Naive thymus-derived CD4-positive, alpha-beta T cell (primary cell): ENCODE measurements around the gene YKT6. TPM values are rescaled to one million over a fixed set of nuclear protein-coding genes. Genes with fewer than 3 reads are reported as not detected.
A peak's percentile ranks its signal among the peaks of the same experiment; 100 is the strongest.

Experiments
- ATAC-seq: fragments of 150-1000 bp; cut with Tn5 transposase; 2 replicates; pipeline ENCODE4 v1.10.0; 2021; ENCODE audit warnings: mild to moderate bottlenecking, moderate library complexity
- CTCF ChIA-PET: fragments of 350-600 bp; sonication (Branson Sonifier 250); formaldehyde crosslinking; loops from one replicate; lab custom pipeline; 2021; ENCODE audit warnings: antibody characterized with exemption; lab: Charles Lee
- POLR2A ChIA-PET: fragments of 350-600 bp; sonication (Branson Sonifier 250); formaldehyde crosslinking; loops from one replicate; lab custom pipeline; 2021; ENCODE audit warnings: antibody characterized with exemption, inconsistent platforms; lab: Charles Lee
- DNase-seq, 9 donors: peaks; one replicate each; pipeline versions ENCODE4 v3.0.0 to v3.0.0-alpha.2; 2020 to 2022; ENCODE audit warnings: mixed read lengths in 1 of 9
- H3K27ac ChIP-seq: one replicate; pipeline ENCODE4 v1.7.0; 2013; ENCODE audit warnings: mild to moderate bottlenecking, low read depth, low read length, moderate library complexity
- H3K27me3 ChIP-seq, 2 donors: one replicate each; pipeline ENCODE4 v1.7.0; 2013; ENCODE audit warnings: low read length in 2 of 2, mild to moderate bottlenecking in 2 of 2, moderate library complexity in 2 of 2; ENCODE audit not compliant: control insufficient read depth in 2 of 2, insufficient read depth in 2 of 2
- H3K36me3 ChIP-seq, 3 experiments: 1 replicate in 2 of 3; 2 replicates in 1 of 3; pipeline ENCODE4 v1.7.0; 2013; ENCODE audit warnings: low read length in 3 of 3, mild to moderate bottlenecking in 3 of 3, moderate library complexity in 1 of 3; ENCODE audit not compliant: insufficient read depth in 3 of 3, control insufficient read depth in 2 of 3
- H3K4me1 ChIP-seq, 2 donors: one replicate each; pipeline ENCODE4 v1.7.0; 2013; ENCODE audit warnings: low read length in 2 of 2, mild to moderate bottlenecking in 2 of 2, moderate library complexity in 1 of 2; ENCODE audit not compliant: control insufficient read depth in 2 of 2, insufficient read depth in 2 of 2
- H3K4me3 ChIP-seq: 2 replicates; pipeline ENCODE4 v1.7.0; 2013; ENCODE audit warnings: mild to moderate bottlenecking, low read length
- H3K9me3 ChIP-seq, 3 experiments: 1 replicate in 2 of 3; 2 replicates in 1 of 3; pipeline ENCODE4 v1.7.0; 2013; ENCODE audit warnings: low read length in 3 of 3; ENCODE audit not compliant: control insufficient read depth in 2 of 3
- H3K27ac Mint-ChIP-seq, 9 donors: one replicate each; pipeline ENCODE4 v1.8.0; 2020 to 2022; ENCODE audit warnings: mixed read lengths in 9 of 9, mild to moderate bottlenecking in 8 of 9, moderate library complexity in 5 of 9, inconsistent platforms in 2 of 9
- H3K27me3 Mint-ChIP-seq, 5 donors: one replicate each; pipeline ENCODE4 v1.8.0; 2021 to 2022; ENCODE audit warnings: mixed read lengths in 5 of 5, mild to moderate bottlenecking in 1 of 5
- H3K36me3 Mint-ChIP-seq, 5 donors: one replicate each; pipeline ENCODE4 v1.8.0; 2020 to 2022; ENCODE audit warnings: mixed read lengths in 5 of 5, mild to moderate bottlenecking in 3 of 5, inconsistent platforms in 1 of 5
- H3K4me1 Mint-ChIP-seq, 7 donors: one replicate each; pipeline ENCODE4 v1.8.0; 2020 to 2022; ENCODE audit warnings: mixed read lengths in 7 of 7, mild to moderate bottlenecking in 3 of 7, inconsistent platforms in 1 of 7
- H3K4me3 Mint-ChIP-seq, 10 donors: one replicate each; pipeline ENCODE4 v1.8.0; 2020 to 2022; ENCODE audit warnings: mild to moderate bottlenecking in 10 of 10, mixed read lengths in 10 of 10, moderate library complexity in 6 of 10, inconsistent platforms in 2 of 10
- H3K9me3 Mint-ChIP-seq, 11 donors: one replicate each; pipeline ENCODE4 v1.8.0; 2020 to 2022; ENCODE audit warnings: mixed read lengths in 11 of 11, mild to moderate bottlenecking in 4 of 11, inconsistent platforms in 1 of 11, moderate library complexity in 1 of 11
- intact Hi-C, 2 donors: fragments of 100-400 bp; cut with micrococcal nuclease; formaldehyde crosslinking; loops; one replicate each; pipeline ENCODE4 v1.15.1; 2023
- polyA plus RNA-seq, 2 donors: library from polyadenylated mRNA; unstranded; fragments of 300-500 nt; fragmentation: Illumina TruSeq; gene quantifications; one replicate each; pipeline ENCODE4 v1.2.3, GENCODE V29; 2021
- total RNA-seq, 6 experiments: library from RNA in 5 of 6; stranded (reverse) in 5 of 6; gene quantifications; 1 replicate in 5 of 6; 2 replicates in 1 of 6; pipeline ENCODE4 v1.2.3 and lab custom pipeline; 2021 to 2026

The YKT6 gene
- total and polyA plus RNA-seq, 7 experiments from 2014 or later: 32.6 to 80.9 (median 59.9) TPM

- peaks cover 0 to 3% (median 0%) of the 10 kb centered on the region in 5 donors for H3K36me3 Mint-ChIP-seq
- ATAC-seq (peak; percentile 18), DNase-seq (no peak)
- no peak overlapping the region for H3K27ac ChIP-seq
- no peaks in the 10 kb centered on the region for H3K4me1 Mint-ChIP-seq
- H3K4me3 ChIP-seq: no peak overlapping the region
- ChIA-PET POLR2A (no interaction called here), CTCF (no interaction called here)
- peaks cover 0 to 5% (median 0%) of the 10 kb centered on the region in 5 donors for H3K27me3 Mint-ChIP-seq
- no peaks in the 10 kb centered on the region for H3K9me3 ChIP-seq
- no peaks in the 10 kb centered on the region for H3K36me3 ChIP-seq
- peaks cover 0 to 10% (median 2%) of the 10 kb centered on the region in 11 donors for H3K9me3 Mint-ChIP-seq
- no peaks in the 10 kb centered on the region for H3K4me1 ChIP-seq
- intact Hi-C loops: no loop called here
- H3K27ac Mint-ChIP-seq: peak overlapping the region in 1 of 9 donors; percentile 6
- no peaks in the 10 kb centered on the region for H3K27me3 ChIP-seq
- no peak overlapping the region for H3K4me3 Mint-ChIP-seq
These were observed 15.8 kb upstream of the YKT6 start for GRCh38 chr7:44184873-44185446.

- DNase-seq (no peak), ATAC-seq (no peak)
- H3K36me3 Mint-ChIP-seq: peaks cover 0 to 3% (median 0%) of the 10 kb centered on the region in 5 donors
- Histone ChIP-seq H3K27ac (no peak overlapping the region), H3K9me3 (no peaks in the 10 kb centered on the region), H3K4me3 (no peak overlapping the region), H3K36me3 (no peaks in the 10 kb centered on the region), H3K4me1 (no peaks in the 10 kb centered on the region), H3K27me3 (no peaks in the 10 kb centered on the region)
- no peak overlapping the region for H3K27ac Mint-ChIP-seq
- POLR2A ChIA-PET: no interaction called here
- H3K4me3 Mint-ChIP-seq: no peak overlapping the region
- CTCF ChIA-PET: no interaction called here
- H3K27me3 Mint-ChIP-seq: peaks cover 0 to 5% (median 0%) of the 10 kb centered on the region in 5 donors
- no peaks in the 10 kb centered on the region for H3K4me1 Mint-ChIP-seq
- H3K9me3 Mint-ChIP-seq: peaks cover 0 to 10% (median 2%) of the 10 kb centered on the region in 11 donors
- intact Hi-C loops: no loop called here
These were observed 15.0 kb upstream of the YKT6 start for GRCh38 chr7:44185729-44186128.

- H3K36me3 Mint-ChIP-seq: peaks cover 0 to 3% (median 0%) of the 10 kb centered on the region in 5 donors
- H3K27me3 Mint-ChIP-seq: peaks cover 0 to 5% (median 0%) of the 10 kb centered on the region in 5 donors
- H3K4me1 ChIP-seq: no peaks in the 10 kb centered on the region
- ATAC-seq (no peak), DNase-seq (no peak)
- H3K4me3 Mint-ChIP-seq: no peak overlapping the region
- CTCF ChIA-PET: no interaction called here
- H3K9me3 ChIP-seq: no peaks in the 10 kb centered on the region
- H3K9me3 Mint-ChIP-seq: peaks cover 0 to 10% (median 2%) of the 10 kb centered on the region in 11 donors
- no peak overlapping the region for H3K4me3 ChIP-seq
- intact Hi-C loops: no loop called here
- POLR2A ChIA-PET: no interaction called here
- H3K27ac ChIP-seq: no peak overlapping the region
- H3K27me3 ChIP-seq: no peaks in the 10 kb centered on the region
- no peaks in the 10 kb centered on the region for H3K4me1 Mint-ChIP-seq
- no peak overlapping the region for H3K27ac Mint-ChIP-seq
- H3K36me3 ChIP-seq: no peaks in the 10 kb centered on the region
These were observed 14.0 kb upstream of the YKT6 start for GRCh38 chr7:44186736-44187135.

- Mint-ChIP-seq H3K4me1 (no peaks in the 10 kb centered on the region), H3K27me3 (peaks cover 0 to 6% (median 5%) of the 10 kb centered on the region in 5 donors), H3K27ac (no peak overlapping the region), H3K36me3 (peaks cover 0 to 3% (median 0%) of the 10 kb centered on the region in 5 donors), H3K4me3 (no peak overlapping the region), H3K9me3 (peaks cover 0 to 6% (median 0%) of the 10 kb centered on the region in 11 donors)
- ATAC-seq (no peak), DNase-seq (no peak)
- ChIA-PET POLR2A (no interaction called here), CTCF (no interaction called here)
- H3K27me3 ChIP-seq: peaks cover 0 to 3% of the 10 kb centered on the region in 2 donors
- no peaks in the 10 kb centered on the region for H3K9me3 ChIP-seq
- H3K4me1 ChIP-seq: no peaks in the 10 kb centered on the region
- H3K36me3 ChIP-seq: no peaks in the 10 kb centered on the region
- no peak overlapping the region for H3K4me3 ChIP-seq
- no peak overlapping the region for H3K27ac ChIP-seq
- intact Hi-C loops: no loop called here
These were observed 13.0 kb upstream of the YKT6 start for GRCh38 chr7:44187636-44188416.

GRCh38 chr7:44188480-44189225 is 12.1 kb upstream of the YKT6 start:
- ChIA-PET CTCF (no interaction called here), POLR2A (no interaction called here)
- intact Hi-C loops: no loop called here
- no peak overlapping the region for H3K27ac Mint-ChIP-seq
- Histone ChIP-seq H3K36me3 (no peaks in the 10 kb centered on the region), H3K4me3 (no peak overlapping the region), H3K4me1 (no peaks in the 10 kb centered on the region), H3K9me3 (no peaks in the 10 kb centered on the region), H3K27ac (no peak overlapping the region), H3K27me3 (peaks cover 0 to 3% of the 10 kb centered on the region in 2 donors)
- H3K27me3 Mint-ChIP-seq: peaks cover 0 to 6% (median 4%) of the 10 kb centered on the region in 5 donors
- H3K9me3 Mint-ChIP-seq: no peaks in the 10 kb centered on the region
- DNase-seq (no peak), ATAC-seq (no peak)
- no peaks in the 10 kb centered on the region for H3K4me1 Mint-ChIP-seq
- H3K4me3 Mint-ChIP-seq: no peak overlapping the region
- no peaks in the 10 kb centered on the region for H3K36me3 Mint-ChIP-seq

- DNase-seq (no peak), ATAC-seq (no peak)
- Histone ChIP-seq H3K36me3 (no peaks in the 10 kb centered on the region), H3K27ac (no peak within 1 kb of the TSS), H3K27me3 (peaks cover 0 to 3% of the 10 kb centered on the region in 2 donors), H3K9me3 (no peaks in the 10 kb centered on the region), H3K4me3 (no peak within 1 kb of the TSS), H3K4me1 (no peaks in the 10 kb centered on the region)
- Mint-ChIP-seq H3K27ac (no peak within 1 kb of the TSS), H3K27me3 (peaks cover 0 to 6% (median 4%) of the 10 kb centered on the region in 5 donors), H3K4me3 (no peak within 1 kb of the TSS), H3K36me3 (no peaks in the 10 kb centered on the region), H3K4me1 (no peaks in the 10 kb centered on the region), H3K9me3 (no peaks in the 10 kb centered on the region)
- intact Hi-C loops: no loop called here
- ChIA-PET CTCF (no interaction called here), POLR2A (no interaction called here)
These were observed 11.3 kb upstream of the YKT6 start, which contains the start of gene GCK for GRCh38 chr7:44189286-44189992. GCK (minus strand) TSS chr7:44189439; CDS start chr7:44188953, 486 bp downstream.
